Activated CD8-positive, alpha-beta memory T cell treated with anti-CD3 and anti-CD28 coated beads, Interleukin-2, amount 50 U/mL, for 4 hours (primary cell): Measurements from ENCODE around the gene MFNG.
A peak's percentile ranks its signal among the peaks of the same experiment; 100 is the strongest.
"Not testable (repeated sequence)": the region's sequence is repeated elsewhere in the genome, so short reads cannot be mapped to it uniquely, and the experiment has no call there.

Source experiments
- DNase-seq: peaks from one replicate; pipeline ENCODE4 v3.0.0-alpha.2; 2020

Gene MFNG

GRCh38 chr22:37486224-37486845 lies at the start of gene MFNG:
Gene MFNG, minus strand, starts transcription at chr22:37486384. Its CDS starts 207 bp downstream, at chr22:37486177.
- peak; percentile 77 for DNase-seq

GRCh38 chr22:37535159-37535558 lies 49.0 kb upstream of the MFNG start:
- DNase-seq, result no peak

- DNase-seq, result no peak
Observed at GRCh38 chr22:37534445-37534844, 48.3 kb upstream of the MFNG start.

GRCh38 chr22:37533995-37534394 lies 47.8 kb upstream of the MFNG start:
- DNase-seq, result no peak

- no peak for DNase-seq
Observed at GRCh38 chr22:37529652-37530345, 43.6 kb upstream of the MFNG start.

- not testable (repeated sequence) for DNase-seq
Observed at GRCh38 chr22:37527952-37528351, 41.8 kb upstream of the MFNG start.

GRCh38 chr22:37527081-37527752 lies 41.0 kb upstream of the MFNG start:
- not testable (repeated sequence) for DNase-seq

GRCh38 chr22:37526376-37526775 lies 40.2 kb upstream of the MFNG start:
- DNase-seq, result no peak

- DNase-seq, result no peak
Observed at GRCh38 chr22:37525746-37526350, 39.7 kb upstream of the MFNG start.

GRCh38 chr22:37525073-37525745 lies 39.0 kb upstream of the MFNG start:
- peak; percentile 42 for DNase-seq

- no peak for DNase-seq
Observed at GRCh38 chr22:37522482-37522881, 36.3 kb upstream of the MFNG start.

- DNase-seq, result no peak
Observed at GRCh38 chr22:37521236-37521739, 35.1 kb upstream of the MFNG start.

- no peak for DNase-seq
Observed at GRCh38 chr22:37520776-37521191, 34.6 kb upstream of the MFNG start.

- DNase-seq, result no peak
Observed at GRCh38 chr22:37519268-37520195, 33.3 kb upstream of the MFNG start, which contains the start of gene CARD10. Gene CARD10, minus strand, starts transcription at chr22:37519415. Its CDS starts 215 bp downstream, at chr22:37519200.

- no peak for DNase-seq
Observed at GRCh38 chr22:37518509-37519267, 32.5 kb upstream of the MFNG start.

GRCh38 chr22:37517826-37518450 lies 31.8 kb upstream of the MFNG start:
- no peak for DNase-seq

- no peak for DNase-seq
Observed at GRCh38 chr22:37516456-37516855, 30.3 kb upstream of the MFNG start.

GRCh38 chr22:37515901-37516300 lies 29.7 kb upstream of the MFNG start:
- DNase-seq, result no peak

GRCh38 chr22:37514526-37515051 lies 28.4 kb upstream of the MFNG start:
- no peak for DNase-seq
